RWPE2 (cell line): ENCODE data around the gene PRRG1.

Experiments
- ATAC-seq: fragments of 200-7000 bp; cut with Tn5 transposase; 3 replicates; pipeline ENCODE4 v1.9.1; 2021; ENCODE audit warnings: low read depth
- DNase-seq: peaks from one replicate; pipeline ENCODE4 v3.0.0-alpha.2; 2020; ENCODE audit warnings: low spot score
- H3K27ac ChIP-seq: fragments of 450-650 bp; 2 replicates; pipeline ENCODE4 v1.5.1; 2017; ENCODE audit warnings: mild to moderate bottlenecking; ENCODE audit not compliant: poor library complexity, severe bottlenecking
- H3K27me3 ChIP-seq: fragments of 250-450 bp; sonication (Bioruptor Pico); 2 replicates; pipeline ENCODE4 v1.5.1; 2021; ENCODE audit warnings: mild to moderate bottlenecking, moderate library complexity; ENCODE audit not compliant: insufficient read depth, poor library complexity, severe bottlenecking
- H3K36me3 ChIP-seq: fragments of 250-450 bp; sonication (Bioruptor Pico); 2 replicates; pipeline ENCODE4 v1.5.1; 2020; ENCODE audit warnings: low read depth, mild to moderate bottlenecking, moderate library complexity
- H3K4me1 ChIP-seq: fragments of 250-450 bp; sonication (Bioruptor Pico); 2 replicates; pipeline ENCODE4 v1.5.1; 2021; ENCODE audit warnings: mild to moderate bottlenecking, moderate library complexity; ENCODE audit not compliant: insufficient read depth, poor library complexity, severe bottlenecking
- H3K4me3 ChIP-seq: fragments of 250-450 bp; sonication (Bioruptor Pico); 2 replicates; pipeline ENCODE4 v1.5.1; 2021; ENCODE audit warnings: mild to moderate bottlenecking, moderate library complexity; ENCODE audit not compliant: severe bottlenecking
- H3K9me3 ChIP-seq: fragments of 250-450 bp; sonication (Bioruptor Pico); 2 replicates; pipeline ENCODE4 v1.5.1; 2021; ENCODE audit warnings: mild to moderate bottlenecking, moderate library complexity; ENCODE audit not compliant: severe bottlenecking
- TF ChIP-seq, protein P1 (sequence below): fragments of 450-650 bp; IDR thresholded peaks from one replicate; pipeline ENCODE4 v1.5.1; 2017; ENCODE audit warnings: mild to moderate bottlenecking, moderate library complexity; ENCODE audit not compliant: poor library complexity, severe bottlenecking

Gene PRRG1

DNA sequence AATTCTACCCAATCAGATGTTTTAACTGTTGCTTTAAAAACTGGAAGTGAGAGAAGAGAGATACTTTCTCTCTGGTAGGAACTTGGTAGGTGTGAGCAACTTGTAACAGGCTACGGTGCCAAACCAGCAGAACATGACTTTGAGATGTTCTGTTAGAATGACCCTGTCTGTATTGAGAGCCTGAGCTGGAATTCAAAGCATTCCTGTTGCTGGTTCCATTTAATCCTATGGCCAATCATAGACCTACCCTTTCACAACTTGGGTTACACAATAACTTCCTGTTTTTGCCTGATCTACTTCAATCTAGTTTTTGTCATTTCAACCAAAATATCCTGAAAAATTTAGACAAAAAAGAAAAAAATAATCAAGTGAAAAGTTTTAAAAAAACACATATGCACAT lies 1.7 kb upstream of the PRRG1 start:
- ATAC-seq (peak; percentile 30; the same call in 1 of the 3 replicates), DNase-seq (no peak)
- Histone ChIP-seq H3K27me3 (no peaks in the 10 kb centered on the region), H3K36me3 (no peaks in the 10 kb centered on the region), H3K27ac (no peak overlapping the region), H3K4me3 (no peak overlapping the region), H3K4me1 (peaks cover 3% of the 10 kb centered on the region), H3K9me3 (no peaks in the 10 kb centered on the region)
- TF ChIP-seq, protein P1, sequence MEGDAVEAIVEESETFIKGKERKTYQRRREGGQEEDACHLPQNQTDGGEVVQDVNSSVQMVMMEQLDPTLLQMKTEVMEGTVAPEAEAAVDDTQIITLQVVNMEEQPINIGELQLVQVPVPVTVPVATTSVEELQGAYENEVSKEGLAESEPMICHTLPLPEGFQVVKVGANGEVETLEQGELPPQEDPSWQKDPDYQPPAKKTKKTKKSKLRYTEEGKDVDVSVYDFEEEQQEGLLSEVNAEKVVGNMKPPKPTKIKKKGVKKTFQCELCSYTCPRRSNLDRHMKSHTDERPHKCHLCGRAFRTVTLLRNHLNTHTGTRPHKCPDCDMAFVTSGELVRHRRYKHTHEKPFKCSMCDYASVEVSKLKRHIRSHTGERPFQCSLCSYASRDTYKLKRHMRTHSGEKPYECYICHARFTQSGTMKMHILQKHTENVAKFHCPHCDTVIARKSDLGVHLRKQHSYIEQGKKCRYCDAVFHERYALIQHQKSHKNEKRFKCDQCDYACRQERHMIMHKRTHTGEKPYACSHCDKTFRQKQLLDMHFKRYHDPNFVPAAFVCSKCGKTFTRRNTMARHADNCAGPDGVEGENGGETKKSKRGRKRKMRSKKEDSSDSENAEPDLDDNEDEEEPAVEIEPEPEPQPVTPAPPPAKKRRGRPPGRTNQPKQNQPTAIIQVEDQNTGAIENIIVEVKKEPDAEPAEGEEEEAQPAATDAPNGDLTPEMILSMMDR: no peak

DNA sequence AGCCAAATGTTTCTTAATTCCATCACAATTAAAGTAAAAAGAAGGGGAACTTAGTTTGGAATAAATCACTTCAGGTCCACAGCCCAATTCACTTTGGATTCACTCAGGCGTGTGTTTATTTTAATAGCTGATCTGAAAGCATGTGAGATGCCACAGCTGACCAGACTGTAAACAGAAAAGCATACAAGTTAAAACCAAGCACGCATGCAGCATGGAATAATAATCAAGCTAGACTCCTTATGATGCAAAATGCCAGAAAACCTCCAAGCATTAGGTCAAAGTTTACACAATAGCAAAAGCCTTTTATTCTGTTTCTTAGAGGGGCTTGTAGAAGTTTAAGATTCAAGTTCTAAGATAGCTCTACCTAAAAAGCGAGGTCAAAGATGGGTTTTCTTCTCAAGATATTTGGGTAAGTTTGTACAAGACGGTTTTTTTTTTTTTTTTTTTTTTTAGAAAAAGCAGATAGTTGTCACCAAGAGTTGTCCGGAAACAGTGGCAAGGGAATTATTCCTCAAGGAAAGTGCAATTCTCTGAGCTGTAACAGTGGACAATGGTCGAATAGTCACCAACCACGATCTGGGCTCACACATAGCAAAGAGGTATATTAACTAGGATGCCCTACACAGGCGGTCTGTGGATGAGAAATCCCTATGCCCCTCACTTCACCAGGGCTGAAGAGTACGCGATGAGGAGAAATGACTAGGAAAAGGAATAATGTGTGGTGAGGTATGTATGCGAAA lies 763 bp upstream of the PRRG1 start:
- Histone ChIP-seq H3K9me3 (no peaks in the 10 kb centered on the region), H3K27me3 (no peaks in the 10 kb centered on the region), H3K36me3 (no peaks in the 10 kb centered on the region), H3K4me3 (peak overlapping the region; percentile 74), H3K4me1 (peaks cover 3% of the 10 kb centered on the region), H3K27ac (no peak overlapping the region)
- TF ChIP-seq, protein P1: no peak
- ATAC-seq (no peak), DNase-seq (no peak)

DNA sequence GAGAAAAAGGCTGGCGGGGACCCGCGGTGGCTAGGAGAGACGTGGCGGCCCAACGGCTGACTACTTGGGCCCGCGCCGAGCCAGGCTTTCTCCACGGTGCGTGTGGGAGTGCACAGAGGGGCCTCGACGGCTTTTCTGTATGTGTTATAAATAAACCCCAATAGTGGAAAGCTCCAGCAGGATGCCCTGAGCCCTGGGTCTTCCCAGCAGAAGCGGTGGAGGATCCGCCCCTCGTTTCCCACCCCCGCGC lies 268 bp upstream of the PRRG1 start:
- peak; percentile 28 for ATAC-seq
- Histone ChIP-seq H3K36me3 (no peaks in the 10 kb centered on the region), H3K4me1 (peaks cover 3% of the 10 kb centered on the region), H3K27ac (no peak overlapping the region), H3K4me3 (peak overlapping the region; percentile 74), H3K27me3 (no peaks in the 10 kb centered on the region), H3K9me3 (no peaks in the 10 kb centered on the region)
- DNase-seq: no peak
- TF ChIP-seq, protein P1: no peak

DNA sequence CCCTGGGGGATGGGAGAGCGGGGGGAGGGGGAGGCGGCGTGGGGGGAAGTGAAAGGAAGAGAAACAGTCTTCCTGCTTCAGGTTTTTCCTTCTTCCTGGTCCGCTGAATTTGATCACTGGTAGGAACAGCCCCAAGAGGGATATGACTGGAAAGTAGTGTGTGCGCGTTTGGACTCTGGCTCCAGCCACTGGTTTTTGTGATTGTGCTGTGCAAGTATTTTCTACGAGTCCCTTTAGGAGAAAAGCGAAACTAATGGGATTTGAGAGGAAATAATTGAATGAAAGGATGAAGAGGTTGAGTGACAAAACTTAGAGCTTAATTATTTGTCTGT lies 836 bp downstream of the PRRG1 start:
- Histone ChIP-seq H3K4me3 (peak overlapping the region; percentile 74), H3K27ac (peak overlapping the region; percentile 44), H3K36me3 (no peaks in the 10 kb centered on the region), H3K4me1 (peaks cover 3% of the 10 kb centered on the region), H3K27me3 (no peaks in the 10 kb centered on the region), H3K9me3 (no peaks in the 10 kb centered on the region)
- DNase-seq: no peak
- TF ChIP-seq, protein P1: no peak
- peak; percentile 30; the same call in 1 of the 3 replicates for ATAC-seq

DNA sequence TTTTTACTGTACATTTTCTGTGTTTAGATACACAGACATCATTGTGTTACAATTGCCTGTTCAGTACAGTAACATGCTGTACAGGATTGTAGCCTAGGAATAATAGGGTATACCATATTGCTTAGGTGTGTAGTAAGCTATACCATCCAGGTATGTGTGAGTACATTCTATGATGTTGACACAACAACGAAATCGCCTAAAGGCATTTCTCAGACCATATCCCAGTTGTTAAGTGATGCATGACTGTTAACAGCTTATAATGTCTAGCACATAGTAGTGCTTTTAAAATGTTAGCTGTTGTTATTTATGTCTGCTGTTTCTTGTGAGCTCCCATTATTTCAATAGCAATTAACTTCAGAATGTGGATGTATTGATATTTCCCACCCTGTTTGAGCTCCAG lies 4.5 kb downstream of the PRRG1 start:
- no peak overlapping the region for H3K27ac ChIP-seq
- H3K4me3 ChIP-seq: no peak overlapping the region
- DNase-seq (no peak), ATAC-seq (no peak)
- no peaks in the 10 kb centered on the region for H3K36me3 ChIP-seq
- no peaks in the 10 kb centered on the region for H3K4me1 ChIP-seq
- no peaks in the 10 kb centered on the region for H3K9me3 ChIP-seq
- H3K27me3 ChIP-seq: no peaks in the 10 kb centered on the region
- TF ChIP-seq, protein P1: no peak
